GM19467 (cell line): ENCODE results near the gene ASPDH.

ENCODE experiments used
- ATAC-seq: cut with Tn5 transposase; IDR thresholded peaks from one replicate; pipeline ENCODE4 v1.9.1; 2021; ENCODE audit warnings: mild to moderate bottlenecking, moderate library complexity; ENCODE audit not compliant: unreplicated experiment

ASPDH gene

DNA sequence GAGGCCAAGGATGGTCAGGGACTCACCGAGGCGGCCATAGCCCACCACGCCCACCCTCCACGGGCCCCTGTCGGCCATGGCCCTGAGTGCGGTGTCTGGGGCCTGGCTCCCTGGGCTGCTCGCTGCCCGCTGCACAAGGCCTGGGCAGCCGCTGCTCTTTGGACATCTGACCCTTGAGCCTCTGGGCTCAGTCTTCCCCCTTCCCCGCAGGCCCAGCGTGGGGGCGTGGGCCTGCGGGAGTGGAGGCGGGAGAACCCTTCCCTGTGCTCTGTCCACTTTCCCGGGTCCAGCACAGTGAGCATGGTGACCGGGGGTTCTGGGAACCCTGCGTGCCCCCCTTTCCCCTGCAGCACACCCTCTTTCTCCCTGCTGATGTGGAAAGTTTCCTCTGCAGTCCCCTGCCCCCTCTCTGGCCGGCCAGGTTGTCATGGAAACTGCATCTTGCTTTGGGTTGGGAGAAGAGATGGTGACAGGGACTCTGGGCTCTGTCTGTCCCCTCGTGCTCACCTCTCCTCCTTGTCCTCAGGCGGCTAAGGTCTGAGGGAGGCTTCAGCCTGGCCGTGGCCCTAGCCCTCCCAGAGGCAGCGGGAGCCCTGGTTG, at the start of gene ASPDH:
Gene ASPDH, minus strand, starts transcription at position 168 of the 600 bp plus-strand sequence. Its CDS starts 90 bp downstream, at position 78.
- no peak for ATAC-seq

DNA sequence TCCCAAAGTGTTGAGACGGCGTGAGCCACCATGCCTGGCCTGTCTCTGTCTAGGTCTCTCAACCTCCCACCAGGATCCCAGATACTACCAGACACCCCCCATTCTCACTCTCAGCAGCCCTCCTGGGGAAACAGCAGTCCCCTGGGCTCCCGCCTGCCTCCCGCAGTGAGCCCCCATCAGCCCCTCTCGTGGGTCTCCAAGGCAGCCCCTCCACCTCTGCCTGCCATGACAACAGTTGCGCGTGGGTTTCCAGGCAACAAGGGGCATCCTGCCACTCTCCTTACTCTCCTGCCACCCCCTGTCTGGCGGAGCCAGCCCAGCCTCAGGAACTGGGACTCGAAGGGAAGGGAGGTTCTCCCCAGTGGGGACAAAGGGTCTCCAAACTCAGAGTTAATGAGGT, 49.3 kb upstream of the ASPDH start:
- no peak for ATAC-seq

DNA sequence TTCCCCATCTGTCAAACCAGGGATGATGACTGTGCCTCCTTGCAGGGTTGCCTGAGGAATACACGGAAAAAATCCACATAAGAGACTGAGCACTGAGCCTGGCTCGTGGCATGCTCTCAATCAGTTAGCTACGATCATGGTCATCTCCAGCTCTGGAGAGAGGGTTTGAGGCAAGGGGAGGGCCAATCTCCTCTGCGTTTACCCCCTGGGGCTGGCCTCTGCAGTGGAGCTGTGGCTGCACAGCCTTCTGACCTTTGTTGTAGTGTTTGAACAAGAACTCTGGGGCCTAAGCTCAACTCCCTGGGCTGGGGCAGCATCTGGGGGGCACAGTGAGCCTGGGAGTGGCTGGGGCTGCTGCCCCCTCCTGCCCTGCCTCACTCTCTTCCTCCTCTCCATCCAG, 48.6 kb upstream of the ASPDH start:
- no peak for ATAC-seq

DNA sequence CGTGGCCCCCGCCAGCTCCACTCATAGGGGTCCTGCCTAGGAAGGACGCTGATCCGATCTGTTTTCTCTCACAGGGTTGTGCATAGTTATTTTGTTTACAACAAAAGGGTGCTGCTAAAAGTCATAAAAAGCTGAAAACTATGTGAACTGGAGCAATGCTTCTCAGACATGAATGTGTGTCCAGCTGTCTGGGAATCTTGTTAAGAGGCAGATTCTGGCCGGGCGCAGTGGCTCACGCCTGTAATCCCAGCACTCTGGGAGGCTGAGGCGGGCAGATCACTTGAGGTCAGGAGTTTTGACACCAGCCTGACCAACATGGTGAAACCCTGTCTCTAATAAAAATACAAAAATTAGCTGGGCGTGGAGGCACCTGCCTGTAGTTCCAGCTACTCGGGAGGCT, 45.9 kb upstream of the ASPDH start:
- no peak for ATAC-seq

DNA sequence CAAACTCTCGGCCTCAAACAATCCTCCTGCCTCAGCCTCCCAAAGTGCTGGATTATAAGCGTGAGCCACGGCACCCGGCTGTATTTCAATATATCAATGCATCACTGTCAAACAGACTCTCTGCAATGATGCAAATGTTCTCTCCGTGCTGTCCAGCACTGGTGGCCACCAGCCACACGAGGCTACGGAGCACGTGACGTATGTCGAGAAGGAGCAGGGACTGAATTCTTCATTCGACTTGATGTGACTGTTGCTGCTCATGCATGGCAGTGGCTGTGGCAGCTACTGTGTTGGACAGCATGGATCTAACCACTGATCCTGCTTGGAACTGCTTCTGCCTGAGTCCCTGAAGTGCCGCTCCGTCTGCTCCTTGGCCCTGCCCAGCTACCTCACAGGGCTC, 44.7 kb upstream of the ASPDH start:
- no peak for ATAC-seq

DNA sequence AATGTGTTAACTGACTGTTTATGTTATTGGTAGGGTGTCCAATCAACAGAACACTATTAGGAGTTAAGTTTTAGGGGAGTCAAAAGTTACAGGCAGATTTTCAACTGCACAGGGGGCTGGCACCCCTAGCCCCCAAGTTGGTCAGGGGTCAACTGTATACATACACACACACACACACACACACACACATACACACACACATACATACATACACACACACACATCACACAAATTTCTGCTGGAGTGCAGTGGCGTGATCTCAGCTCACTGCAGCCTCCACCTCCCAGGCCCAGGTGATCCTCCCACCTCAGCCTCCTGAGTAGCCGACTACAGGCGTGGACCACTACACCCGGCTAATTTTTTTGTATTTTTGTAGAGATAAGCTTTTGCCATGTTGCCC, 44.3 kb upstream of the ASPDH start:
- no peak for ATAC-seq

DNA sequence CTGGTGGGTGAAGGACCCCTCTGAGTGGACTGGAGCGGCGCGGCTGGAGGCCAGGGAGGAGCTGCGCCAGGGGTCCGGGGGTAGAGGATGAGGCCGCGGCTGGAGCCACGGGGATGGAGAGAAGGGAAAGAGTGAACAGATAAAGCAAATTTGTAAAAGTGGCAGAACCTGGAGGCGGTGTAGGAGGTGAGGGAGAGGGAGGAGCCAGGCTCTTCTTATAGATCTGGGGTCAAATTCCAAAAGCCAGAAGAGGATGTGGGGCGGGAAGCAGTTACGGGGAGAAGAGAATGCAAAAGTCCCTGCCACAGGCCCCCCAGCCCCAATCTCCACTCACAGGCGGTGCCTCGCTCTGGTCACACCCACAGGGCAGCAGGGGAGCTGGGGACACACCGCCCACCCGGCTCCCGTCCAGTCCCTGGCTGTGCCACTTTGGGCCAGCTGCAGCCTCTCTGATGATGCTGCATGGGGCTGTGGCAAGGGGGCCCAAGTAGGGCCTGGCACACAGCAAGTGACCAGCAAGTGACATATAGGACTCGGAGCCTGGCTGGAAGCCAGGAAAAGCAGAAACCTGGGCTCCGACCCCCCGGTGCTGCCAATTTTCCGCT, 43.4 kb upstream of the ASPDH start:
- ATAC-seq = no peak

DNA sequence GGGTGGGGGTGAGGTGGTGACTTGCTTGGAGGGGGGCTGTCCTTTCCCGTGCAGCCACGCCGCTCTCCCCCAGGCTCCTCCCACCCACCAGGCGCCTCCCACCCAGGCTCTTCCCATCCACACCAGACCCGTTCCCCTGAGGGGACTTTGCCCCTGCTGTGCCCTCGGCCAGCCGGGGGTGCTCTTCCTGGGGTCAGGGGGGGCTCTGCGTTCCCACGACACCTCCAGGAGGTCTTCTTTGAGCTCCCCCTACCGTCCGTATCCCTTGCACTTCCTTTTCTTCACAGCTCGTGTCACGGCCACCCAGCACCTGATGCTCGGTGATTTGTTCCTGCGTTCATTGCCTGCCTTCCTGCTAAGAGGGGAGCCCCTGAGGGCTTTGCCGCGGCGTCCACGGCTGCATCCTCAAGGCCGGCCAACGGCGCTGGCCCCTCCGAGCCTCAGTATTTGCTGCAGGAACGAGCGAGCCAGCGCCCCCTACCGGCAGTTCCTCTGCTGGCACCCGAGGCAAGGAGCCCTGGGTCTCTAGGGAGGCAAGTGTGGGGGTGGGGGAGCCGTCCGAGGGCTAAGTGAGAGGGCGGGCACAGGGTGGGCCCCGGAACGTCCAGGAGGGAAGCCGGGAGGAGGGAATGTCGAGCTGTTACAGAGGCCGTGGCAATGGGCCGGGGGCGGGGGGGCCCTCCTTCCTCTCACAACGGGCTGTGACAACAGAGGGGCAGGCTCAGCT, 42.7 kb upstream of the ASPDH start:
- no peak for ATAC-seq

DNA sequence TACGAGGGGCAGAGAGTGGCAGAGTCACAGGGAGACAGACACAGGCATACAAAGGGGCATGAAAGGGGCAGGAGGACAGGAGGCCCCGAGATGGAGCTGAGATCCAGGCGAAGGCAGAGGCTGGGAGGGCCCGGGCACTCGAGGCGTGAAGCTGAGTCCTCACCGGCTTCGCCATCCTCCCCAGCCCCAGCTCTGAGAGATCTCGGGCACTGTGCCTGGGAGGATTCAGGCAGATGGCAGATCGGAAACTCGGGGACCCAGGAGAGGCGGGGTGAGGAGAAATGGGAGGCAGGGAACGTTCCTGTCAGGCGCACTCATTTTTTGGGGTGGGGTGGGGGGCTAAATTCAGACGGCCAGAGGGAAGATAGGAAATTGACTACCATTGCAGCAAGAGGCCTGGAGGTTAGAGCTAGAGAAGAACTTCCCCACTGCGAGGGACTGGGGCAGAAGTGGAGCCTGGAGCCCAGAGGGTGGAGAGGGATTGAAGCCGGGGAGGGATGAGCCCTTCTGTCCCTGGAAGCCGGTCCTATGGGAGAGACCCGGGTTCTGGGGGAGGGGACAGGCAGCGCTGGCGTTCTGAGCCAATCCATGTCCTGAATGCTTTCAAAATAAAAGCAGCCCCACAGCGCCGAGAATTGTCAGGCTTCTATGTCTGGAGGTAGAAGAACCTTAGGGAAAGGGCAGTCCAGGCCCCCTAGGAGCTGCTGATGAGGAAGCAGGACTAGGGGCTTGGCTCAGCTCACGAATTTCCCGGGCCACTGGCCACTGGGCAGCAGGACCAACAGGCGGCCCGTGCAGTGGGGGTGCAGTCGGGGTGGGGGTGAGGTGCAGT, 42.0 kb upstream of the ASPDH start:
- no peak for ATAC-seq

DNA sequence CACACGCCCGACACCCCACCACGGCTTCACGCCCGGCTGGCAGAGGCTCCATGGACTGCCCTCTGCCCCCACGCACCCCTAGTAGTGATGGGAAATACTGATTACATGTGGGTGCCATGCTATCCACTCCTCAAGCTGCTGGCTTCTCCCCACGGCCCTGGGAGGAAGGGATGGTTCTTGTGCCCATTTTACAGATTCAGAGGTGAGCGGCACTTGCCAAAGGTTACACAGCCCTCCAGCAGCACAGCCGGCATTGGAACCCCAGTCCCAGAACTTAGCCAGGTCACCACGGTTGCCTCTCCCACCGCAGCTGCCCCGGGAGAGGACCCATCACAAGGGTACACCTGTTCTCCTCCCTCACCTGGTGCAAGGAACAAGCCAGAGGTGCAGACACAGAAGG, 41.3 kb upstream of the ASPDH start:
- no peak for ATAC-seq

DNA sequence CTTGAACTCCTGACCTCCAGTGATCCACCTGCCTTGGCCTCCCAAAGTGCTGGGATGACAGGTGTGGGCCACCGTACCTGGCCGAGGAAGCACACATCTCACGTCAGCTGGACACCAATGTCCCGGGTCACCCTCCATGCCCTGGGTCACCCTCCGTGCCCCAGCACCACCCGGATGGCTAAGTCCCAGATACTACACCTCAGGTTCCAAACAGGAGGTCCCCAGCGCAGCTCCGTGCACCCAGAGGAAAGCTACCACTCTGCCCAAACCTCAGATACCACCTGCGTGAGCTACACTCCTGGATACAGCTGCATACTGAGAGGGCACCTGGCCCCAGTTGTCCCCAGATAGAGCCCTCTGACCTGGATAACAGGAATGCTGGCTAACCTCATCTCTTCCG, 40.5 kb upstream of the ASPDH start:
- ATAC-seq = no peak

DNA sequence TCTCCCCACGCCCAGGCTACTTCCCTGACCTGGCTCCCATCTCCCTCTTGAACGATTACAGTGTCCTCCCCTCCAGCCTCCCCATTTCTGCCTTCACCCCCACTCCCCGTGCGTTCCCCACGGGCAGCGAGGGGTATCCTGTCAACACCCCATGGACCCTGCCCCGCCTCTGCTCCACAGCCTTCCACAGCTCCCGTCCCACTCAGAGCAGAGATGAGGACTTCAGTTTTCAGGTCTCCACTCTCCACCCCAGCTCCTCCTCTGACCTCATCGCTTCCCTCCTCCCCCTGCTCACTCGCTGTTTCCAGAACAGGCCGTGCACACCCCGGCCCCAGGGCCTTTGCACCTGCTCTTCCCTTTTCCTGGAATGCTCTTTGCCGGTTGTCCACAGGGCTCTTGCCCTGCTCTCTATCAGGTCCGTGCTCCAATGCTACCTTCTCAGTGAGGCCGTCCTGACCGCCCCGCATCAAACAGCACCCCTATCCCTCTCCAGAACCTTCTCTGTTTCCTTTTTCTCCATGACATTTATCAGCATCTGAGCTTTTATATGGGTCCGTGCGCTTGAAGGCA, 39.5 kb upstream of the ASPDH start:
- no peak for ATAC-seq

DNA sequence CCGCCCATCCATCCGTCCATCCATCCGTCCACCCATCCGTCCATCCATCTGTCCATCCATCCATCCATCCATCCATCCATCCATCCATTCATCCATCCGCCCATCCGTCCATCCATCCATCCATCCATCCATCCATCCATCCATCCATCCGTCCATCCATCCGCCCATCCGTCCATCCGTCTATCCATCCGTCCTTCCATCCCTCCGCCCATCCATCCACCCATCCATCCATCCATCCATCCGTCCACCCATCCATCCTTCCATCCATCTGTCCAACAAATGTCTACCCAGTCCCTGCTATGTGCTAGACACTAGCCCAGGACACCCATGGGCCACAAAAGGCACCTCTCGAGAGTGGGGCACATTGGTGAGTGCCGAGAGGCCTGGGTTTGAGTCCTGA, 38.8 kb upstream of the ASPDH start:
- ATAC-seq = no peak

DNA sequence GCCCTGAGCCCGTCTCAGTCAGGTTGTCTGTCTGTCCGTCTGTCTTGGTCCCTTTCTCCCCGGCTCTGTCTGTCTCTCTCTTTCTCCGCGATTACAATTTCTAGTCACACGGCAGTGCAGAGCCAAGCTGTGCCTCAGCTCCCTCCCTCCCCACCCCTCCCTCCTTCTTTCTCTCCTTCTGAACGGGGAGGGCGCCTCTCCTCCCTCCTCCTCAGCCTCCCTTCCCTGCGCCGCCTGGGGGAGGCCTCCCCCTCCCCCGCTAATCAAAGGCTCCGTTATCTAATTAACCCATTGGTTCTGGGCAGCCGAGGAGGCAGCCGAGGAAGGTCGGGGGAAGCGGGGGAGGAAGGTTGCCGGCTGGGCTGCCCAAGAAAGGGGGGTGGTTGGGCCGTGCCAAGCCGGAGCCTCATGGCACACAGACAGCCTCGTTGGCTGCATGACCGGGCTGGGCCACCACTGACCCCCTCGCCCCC, 38.0 kb upstream of the ASPDH start:
- ATAC-seq = no peak

DNA sequence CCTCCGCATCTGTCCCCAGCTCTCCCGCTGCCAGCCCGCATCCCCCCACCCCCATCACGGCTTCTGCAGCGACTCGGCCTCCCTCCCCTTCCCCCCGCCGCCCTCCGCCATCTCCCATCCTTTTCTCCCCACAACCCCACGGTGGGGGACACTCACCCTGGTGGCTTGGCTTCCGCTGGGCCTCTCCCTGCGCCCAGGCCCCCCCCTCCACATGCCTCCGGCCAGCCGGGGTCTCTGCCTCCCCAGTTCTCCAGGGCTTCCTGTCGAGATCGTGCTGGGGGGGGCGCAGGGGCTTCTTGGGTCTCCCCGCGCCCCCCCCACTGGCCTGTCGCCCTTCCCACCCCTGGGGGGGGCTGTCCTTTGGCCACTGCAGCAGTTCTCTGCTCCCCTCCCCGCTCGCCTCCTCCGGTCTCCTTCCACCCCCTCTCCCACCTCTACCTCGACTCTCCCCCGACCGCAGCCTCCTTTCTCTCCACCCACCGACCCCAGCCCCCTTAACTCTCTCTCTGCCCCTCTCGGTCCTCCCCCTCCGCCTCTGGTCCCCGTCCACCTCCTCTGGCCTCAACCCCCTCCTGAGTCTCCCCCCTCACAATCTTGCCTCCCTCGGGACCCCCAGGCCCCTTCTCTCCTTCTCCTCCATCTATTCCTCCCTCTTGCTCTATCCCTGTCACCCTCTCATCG, 37.5 kb upstream of the ASPDH start:
- no peak for ATAC-seq

DNA sequence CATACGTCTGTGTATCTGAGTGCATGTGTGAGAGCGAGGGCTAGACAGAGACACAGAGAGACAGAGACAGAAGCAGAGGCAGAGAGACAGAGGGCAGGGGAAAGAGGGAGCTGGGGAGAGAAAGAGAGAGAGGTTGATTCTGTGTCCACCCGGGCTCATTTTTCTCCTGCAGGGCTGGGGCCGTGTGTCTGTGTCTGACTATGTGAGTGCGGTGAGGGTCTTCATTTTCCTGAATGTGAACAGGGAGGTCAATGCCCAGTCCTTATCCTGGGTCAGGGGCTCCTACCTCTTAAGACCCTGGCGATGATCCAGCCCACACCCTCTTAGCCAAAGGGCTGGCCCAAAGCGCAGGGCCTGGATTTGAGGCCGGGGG, 36.9 kb upstream of the ASPDH start:
- ATAC-seq = no peak

DNA sequence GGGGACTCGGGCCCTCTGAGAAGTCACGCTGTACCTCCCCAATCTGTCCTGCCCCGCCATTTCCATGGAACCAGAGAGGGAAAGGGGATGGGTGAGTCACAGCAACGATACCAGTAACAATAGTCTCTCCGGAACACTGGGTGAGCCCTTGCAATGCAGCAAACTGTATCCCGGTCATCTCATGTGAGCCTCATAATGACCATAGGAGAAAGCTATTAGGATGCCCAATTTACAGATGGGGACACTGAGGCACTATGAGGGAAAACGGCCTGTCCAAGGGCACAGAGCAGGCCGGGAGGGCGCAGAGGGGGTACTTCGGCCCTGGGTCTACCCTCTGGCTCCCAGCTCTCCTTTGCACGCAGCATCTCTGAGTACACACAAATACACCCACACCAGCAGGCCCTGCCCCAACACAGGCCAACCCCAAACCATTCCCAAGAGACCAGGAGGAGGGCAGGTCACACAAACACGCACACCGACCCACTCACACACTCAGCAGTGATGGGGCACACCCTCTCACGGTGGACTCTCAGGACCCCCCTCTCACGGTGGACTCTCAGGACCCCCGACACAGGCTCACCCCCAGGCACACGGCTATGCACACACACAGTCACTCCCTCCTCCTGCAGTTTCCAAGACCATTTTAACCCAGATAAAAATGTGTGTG, 36.3 kb upstream of the ASPDH start:
- no peak for ATAC-seq

DNA sequence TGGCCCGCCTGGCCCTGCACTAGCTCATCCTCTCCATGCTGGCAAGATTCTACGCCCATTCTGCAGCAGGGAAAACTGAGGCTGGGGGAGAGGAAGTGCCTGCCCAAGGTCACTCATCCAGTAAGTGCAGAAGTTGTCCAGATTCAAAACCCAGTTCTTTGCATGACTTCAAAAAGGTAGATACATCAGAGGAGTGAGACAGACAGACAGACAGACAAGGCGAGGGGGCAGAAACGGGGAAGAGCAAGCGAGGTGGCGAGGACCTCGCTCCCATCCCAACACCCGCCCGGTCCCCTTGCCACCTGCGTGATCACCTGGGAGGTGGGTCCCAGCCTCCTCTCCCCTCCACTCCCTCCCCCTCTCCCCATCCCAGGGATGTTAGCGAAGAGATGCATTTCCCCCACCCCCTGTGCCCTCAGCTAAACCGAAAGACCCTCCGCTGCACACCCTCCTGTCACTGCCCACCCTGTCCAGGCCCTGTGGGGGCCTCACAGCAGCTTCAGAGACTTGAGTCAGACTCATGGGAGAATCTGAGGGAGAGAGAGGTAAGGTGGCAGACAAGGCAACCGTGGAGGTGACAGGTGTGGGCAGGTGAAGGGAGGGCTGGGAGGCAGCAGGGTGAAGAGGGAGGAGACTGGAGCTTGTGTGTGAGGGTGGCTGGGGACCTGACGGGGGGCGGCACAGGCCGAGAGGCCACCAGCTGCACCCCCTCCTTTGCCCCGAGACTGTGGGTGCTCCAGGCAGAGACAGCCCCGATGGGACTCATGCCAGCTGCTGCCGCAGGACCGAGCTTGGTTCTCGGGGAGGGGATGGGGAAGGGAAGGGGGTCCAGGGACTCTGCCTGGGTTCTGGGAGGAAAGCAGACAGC, 35.6 kb upstream of the ASPDH start:
- ATAC-seq = no peak
